Left lung (tissue), 10 donors: ENCODE measurements around the gene ENOX2. TPM values are rescaled to one million over a fixed set of nuclear protein-coding genes. Genes with fewer than 3 reads are reported as not detected.

ENCODE experiments used
- ATAC-seq: fragments of 200-7000 bp; cut with Tn5 transposase; one replicate; pipeline ENCODE4 v1.9.1; 2020; ENCODE audit warnings: moderate library complexity
- DNase-seq, 4 donors: peaks; one replicate each; pipeline ENCODE4 v3.0.0-alpha.2; 2013 to 2020
- H3K27ac ChIP-seq, 2 donors: fragments of 200-600 bp; sonication (generic) in 1 of 2; one replicate each; pipeline versions ENCODE4 v1.5.0 to v1.8.0; 2020 to 2021
- H3K27me3 ChIP-seq, 2 donors: fragments of 200-600 bp; sonication (generic) in 1 of 2; one replicate each; pipeline versions ENCODE4 v1.5.0 to v1.8.0; 2020 to 2021
- H3K36me3 ChIP-seq, 2 donors: fragments of 200-600 bp; sonication (generic) in 1 of 2; one replicate each; pipeline versions ENCODE4 v1.5.0 to v1.8.0; 2020 to 2021
- H3K4me1 ChIP-seq, 2 donors: fragments of 200-600 bp; one replicate each; pipeline ENCODE4 v1.8.0; 2021
- H3K4me3 ChIP-seq, 2 donors: fragments of 200-600 bp; sonication (generic) in 1 of 2; one replicate each; pipeline versions ENCODE4 v1.5.0 to v1.8.0; 2020 to 2021; ENCODE audit warnings: mild to moderate bottlenecking in 1 of 2
- H3K9me3 ChIP-seq, 2 donors: fragments of 200-600 bp; sonication (generic) in 1 of 2; one replicate each; pipeline versions ENCODE4 v1.5.0 to v1.8.0; 2020 to 2021
- CTCF ChIP-seq, 2 donors: fragments of 200-600 bp; sonication (generic) in 1 of 2; IDR thresholded peaks; one replicate each; pipeline versions ENCODE4 v1.5.0 to v1.8.0; 2021; ENCODE audit warnings: antibody characterized with exemption in 2 of 2
- intact Hi-C, 2 donors: fragments of 100-400 bp; cut with DNase I; formaldehyde crosslinking; loops; one replicate each; pipeline versions ENCODE4 v1.11.2 to v1.14.2; 2022
- polyA plus RNA-seq, 6 donors: library from polyadenylated mRNA; unstranded; fragments of 120-200 nt; gene quantifications; one replicate each; pipeline ENCODE4 v1.2.1, GENCODE V29; 2013; ENCODE audit not compliant: insufficient read length in 6 of 6
- total RNA-seq, 2 donors: library from RNA; stranded (reverse); fragmentation: NEBNext Ultra II Directional; extraction: Animal tissue kit (Norgen Biotek cat#: 25700); gene quantifications; one replicate each; pipeline ENCODE4 v1.2.1, GENCODE V29; 2021
- donor health status: DM: no; HTN: yes; CAD: no.
- donor health status: DM: no; HTN: no; CAD: no.

ENOX2 gene
- total and polyA plus RNA-seq, 8 donors = 2.0 to 13.4 (median 11.0) TPM

GRCh38 chrX:130575831-130576389 is 327.1 kb downstream of the ENOX2 start:
- Histone ChIP-seq H3K27me3 (no peaks in the 10 kb centered on the region), H3K36me3 (no peaks in the 10 kb centered on the region), H3K27ac (no peak overlapping the region), H3K4me3 (no peak overlapping the region), H3K4me1 (no peaks in the 10 kb centered on the region), H3K9me3 (no peaks in the 10 kb centered on the region)
- DNase-seq = peak in 1 of 4 donors; percentile 20
- peak; percentile 11 to 67 for TF ChIP-seq CTCF (IDR thresholded peaks at IDR 0.05)
- ATAC-seq = peak; percentile 64
- intact Hi-C loops = loop anchor here in 1 of 2 donors (10.0 kb wide), 1 partner anchor 339 kb away; no protein-coding TSS in a partner anchor

Other genes starting within 250 kb of the ENOX2 start
- gene ARHGAP36, start 155.1 kb upstream of the ENOX2 start, total RNA-seq = not detected
- gene ARHGAP36, start 155.1 kb upstream of the ENOX2 start, polyA plus RNA-seq = under 1 TPM; 0.10 to 0.26 (median 0.14) TPM